Measurements from ENCODE around the gene TATDN2.

TATDN2 gene

DNA sequence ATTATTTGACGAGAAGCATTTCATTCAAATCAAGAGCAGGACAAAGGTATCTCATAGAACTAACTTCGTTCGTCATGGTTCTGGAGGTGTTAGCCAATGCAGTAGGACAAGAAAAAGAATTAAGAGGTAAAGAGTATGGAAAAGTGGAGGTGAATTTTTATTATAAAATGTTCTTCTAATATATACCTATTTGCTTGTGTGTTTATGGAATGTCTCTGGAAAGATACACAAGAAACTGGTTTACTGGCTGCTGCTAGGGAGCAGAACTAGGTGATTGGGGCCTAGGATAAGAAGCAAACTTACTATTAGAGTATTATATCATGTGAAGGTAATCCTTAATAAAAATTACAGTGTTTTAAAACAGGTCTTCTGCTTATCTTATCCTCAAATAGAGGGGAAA lies 30.9 kb upstream of the TATDN2 start:
- Histone ChIP-seq H3K9ac (no peak overlapping the region), H3K27me3 (no peaks in the 10 kb centered on the region), H3K4me3 (no peak overlapping the region), H4K20me1 (no peaks in the 10 kb centered on the region; a peak in 1 of 22 replicates), H3K4me1 (peaks cover 0 to 43% (median 21%) of the 10 kb centered on the region in 10 experiments; a peak in 18 of 20 replicates), H3K27ac (no peak overlapping the region), H3K4me2 (no peak overlapping the region), H3K36me3 (peaks cover 8 to 95% (median 75%) of the 10 kb centered on the region in 11 experiments; a peak in 19 of 22 replicates), H3K9me3 (replicated peaks in 1 of 11) (peaks cover 0 to 10% (median 4%) of the 10 kb centered on the region in 11 experiments; a peak in 4 of 22 replicates)
- no peak for TF ChIP-seq Cebpa-rat (IDR thresholded peaks at IDR 0.05)

GRCh38 chr3:10219737-10220136 lies 28.5 kb upstream of the TATDN2 start:
- peak overlapping the region in 5 of 11 experiments; percentile 1 to 50 (median 50); a peak in 4 of 22 replicates for H3K4me2 ChIP-seq
- no peaks in the 10 kb centered on the region for H3K27me3 ChIP-seq
- TF ChIP-seq Cebpa-rat (IDR thresholded peaks at IDR 0.05), result no peak
- no peaks in the 10 kb centered on the region; a peak in 1 of 22 replicates for H4K20me1 ChIP-seq
- no peak overlapping the region for H3K9ac ChIP-seq
- no peak overlapping the region for H3K4me3 ChIP-seq
- peaks cover 14 to 51% (median 32%) of the 10 kb centered on the region in 10 experiments for H3K4me1 ChIP-seq
- peak overlapping the region in 1 of 11 experiments; percentile 32; a peak in 3 of 22 replicates for H3K27ac ChIP-seq
- H3K36me3 ChIP-seq, result peaks cover 8 to 93% (median 59%) of the 10 kb centered on the region in 11 experiments; a peak in 20 of 22 replicates
- H3K9me3 ChIP-seq (replicated peaks in 1 of 11), result peaks cover 0 to 10% (median 4%) of the 10 kb centered on the region in 11 experiments; a peak in 4 of 22 replicates

- H3K36me3 ChIP-seq, result peaks cover 0 to 80% (median 46%) of the 10 kb centered on the region in 11 experiments; a peak in 19 of 22 replicates
- H3K9ac ChIP-seq, result peak overlapping the region in 10 of 11 experiments; percentile 8 to 62 (median 40); a peak in 15 of 22 replicates
- H3K27ac ChIP-seq, result peak overlapping the region in 10 of 11 experiments; percentile 47 to 73 (median 66); a peak in 21 of 22 replicates
- H3K4me3 ChIP-seq, result no peak overlapping the region
- no peaks in the 10 kb centered on the region for H3K9me3 ChIP-seq (replicated peaks in 1 of 11)
- H3K27me3 ChIP-seq, result no peaks in the 10 kb centered on the region
- H3K4me2 ChIP-seq, result peak overlapping the region; percentile 27 to 85 (median 64)
- H4K20me1 ChIP-seq, result no peaks in the 10 kb centered on the region; a peak in 1 of 22 replicates
- no peak for TF ChIP-seq Cebpa-rat (IDR thresholded peaks at IDR 0.05)
- peaks cover 48 to 93% (median 72%) of the 10 kb centered on the region in 10 experiments for H3K4me1 ChIP-seq
Measured at GRCh38 chr3:10223676-10224639, 24.3 kb upstream of the TATDN2 start.

DNA sequence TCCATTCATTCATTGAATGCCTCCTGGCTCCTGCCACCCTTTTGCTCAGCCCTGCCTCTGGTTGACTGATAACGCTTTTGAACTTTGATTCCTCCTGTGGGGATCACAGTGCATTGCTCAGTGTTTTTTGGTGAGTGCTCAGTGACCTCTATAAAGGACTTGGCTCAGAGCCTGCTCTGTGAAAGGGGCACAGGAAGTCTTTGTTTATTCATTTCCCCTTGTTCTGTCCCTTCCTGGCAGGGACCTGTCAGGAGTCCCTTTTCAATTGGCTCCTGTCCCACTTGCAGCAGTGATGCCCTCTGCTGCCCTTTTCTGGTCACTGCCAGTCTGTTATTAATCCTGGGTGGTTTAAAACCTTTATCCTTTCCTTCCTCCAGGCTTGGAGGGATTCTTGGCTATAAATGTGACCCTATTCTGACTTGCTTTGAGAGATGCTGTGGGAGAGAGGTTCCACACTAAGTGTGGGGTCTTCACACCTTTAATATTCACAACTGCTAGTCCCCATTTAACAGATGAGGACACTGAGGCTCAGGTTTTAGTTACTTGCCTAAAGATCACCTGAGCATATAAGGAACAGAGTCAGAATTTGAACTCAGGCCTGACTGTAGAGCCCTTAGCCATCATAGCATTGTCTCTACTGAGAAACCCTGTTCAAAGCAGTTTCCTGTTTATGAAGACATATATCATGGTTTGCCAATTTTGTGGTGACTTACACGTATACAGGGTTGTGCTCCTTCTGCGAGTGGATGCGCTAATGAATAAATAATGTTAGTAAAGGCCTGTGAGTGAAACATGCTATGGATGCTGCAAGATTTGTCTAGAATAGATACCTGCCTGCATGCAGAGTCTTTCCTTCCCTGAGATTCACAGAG lies 23.2 kb upstream of the TATDN2 start:
- peak overlapping the region in 10 of 11 experiments; percentile 3 to 71 (median 44); a peak in 14 of 22 replicates for H3K9ac ChIP-seq
- peak overlapping the region; percentile 9 to 89 (median 56); a peak in 21 of 22 replicates for H3K4me2 ChIP-seq
- H3K4me3 ChIP-seq, result no peak overlapping the region
- H3K4me1 ChIP-seq, result peaks cover 54 to 99% (median 80%) of the 10 kb centered on the region in 10 experiments
- no peaks in the 10 kb centered on the region; a peak in 1 of 22 replicates for H4K20me1 ChIP-seq
- H3K36me3 ChIP-seq, result peaks cover 0 to 81% (median 49%) of the 10 kb centered on the region in 11 experiments; a peak in 19 of 22 replicates
- H3K9me3 ChIP-seq (replicated peaks in 1 of 11), result no peaks in the 10 kb centered on the region
- peak overlapping the region; percentile 23 to 90 (median 77); a peak in 20 of 22 replicates for H3K27ac ChIP-seq
- H3K27me3 ChIP-seq, result no peaks in the 10 kb centered on the region
- TF ChIP-seq Cebpa-rat (IDR thresholded peaks at IDR 0.05), result no peak

DNA sequence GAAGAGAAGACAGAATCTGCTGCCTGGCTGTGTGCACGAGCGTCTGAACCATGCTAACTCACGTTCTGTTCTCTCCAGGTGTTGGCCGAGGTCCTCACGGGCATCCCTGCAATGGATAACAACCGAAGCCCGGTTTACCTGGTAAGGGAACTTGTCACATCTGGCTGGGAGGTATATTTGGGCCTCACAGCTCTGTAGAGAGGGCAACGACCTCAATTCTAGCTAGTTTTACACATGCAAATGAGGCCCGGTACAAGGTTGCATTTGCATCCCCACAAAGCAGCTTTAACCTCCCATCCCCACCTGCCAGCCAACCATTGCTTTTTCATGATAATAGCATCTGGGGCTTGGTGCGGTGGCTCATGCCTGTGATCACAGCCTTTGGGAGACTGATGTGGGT lies 22.0 kb upstream of the TATDN2 start:
- peak overlapping the region in 6 of 11 experiments; percentile 12 to 89 (median 64); a peak in 8 of 22 replicates for H3K4me2 ChIP-seq
- H3K4me1 ChIP-seq, result peaks cover 49 to 99% (median 81%) of the 10 kb centered on the region in 10 experiments
- peak overlapping the region in 5 of 11 experiments; percentile 3 to 71 (median 46); a peak in 7 of 22 replicates for H3K9ac ChIP-seq
- no peak for TF ChIP-seq Cebpa-rat (IDR thresholded peaks at IDR 0.05)
- H3K9me3 ChIP-seq (replicated peaks in 1 of 11), result no peaks in the 10 kb centered on the region
- peak overlapping the region in 9 of 11 experiments; percentile 66 to 90 (median 86); a peak in 15 of 22 replicates for H3K27ac ChIP-seq
- H3K27me3 ChIP-seq, result no peaks in the 10 kb centered on the region
- H3K36me3 ChIP-seq, result peaks cover 0 to 81% (median 53%) of the 10 kb centered on the region in 11 experiments; a peak in 19 of 22 replicates
- H4K20me1 ChIP-seq, result no peaks in the 10 kb centered on the region
- no peak overlapping the region for H3K4me3 ChIP-seq

GRCh38 chr3:10228248-10228950 lies 19.9 kb upstream of the TATDN2 start:
- no peaks in the 10 kb centered on the region for H3K27me3 ChIP-seq
- peaks cover 61 to 97% (median 94%) of the 10 kb centered on the region in 10 experiments for H3K4me1 ChIP-seq
- H3K36me3 ChIP-seq, result peaks cover 0 to 73% (median 42%) of the 10 kb centered on the region in 11 experiments; a peak in 15 of 22 replicates
- TF ChIP-seq Cebpa-rat (IDR thresholded peaks at IDR 0.05), result peak in 6 of 11 experiments; percentile 48 to 94 (median 70); a peak in 10 of 22 replicates
- peak overlapping the region in 5 of 10 experiments; percentile 7 to 41 (median 18); a peak in 5 of 20 replicates for H3K4me3 ChIP-seq
- H3K27ac ChIP-seq, result peak overlapping the region; percentile 83 to 91 (median 86)
- peak overlapping the region; percentile 69 to 77 (median 74); a peak in 21 of 22 replicates for H3K9ac ChIP-seq
- H3K9me3 ChIP-seq (replicated peaks in 1 of 11), result no peaks in the 10 kb centered on the region
- H3K4me2 ChIP-seq, result peak overlapping the region; percentile 71 to 89 (median 81)
- H4K20me1 ChIP-seq, result no peaks in the 10 kb centered on the region

GRCh38 chr3:10229576-10229975 lies 18.7 kb upstream of the TATDN2 start:
- no peaks in the 10 kb centered on the region for H3K27me3 ChIP-seq
- H3K4me2 ChIP-seq, result peak overlapping the region; percentile 71 to 89 (median 81); a peak in 21 of 22 replicates
- H3K27ac ChIP-seq, result peak overlapping the region; percentile 83 to 91 (median 86)
- no peak for TF ChIP-seq Cebpa-rat (IDR thresholded peaks at IDR 0.05)
- peaks cover 0 to 3% (median 0%) of the 10 kb centered on the region in 11 experiments; a peak in 1 of 22 replicates for H3K9me3 ChIP-seq (replicated peaks in 1 of 11)
- peak overlapping the region in 8 of 11 experiments; percentile 69 to 77 (median 74); a peak in 13 of 22 replicates for H3K9ac ChIP-seq
- peaks cover 0 to 73% (median 53%) of the 10 kb centered on the region in 11 experiments; a peak in 19 of 22 replicates for H3K36me3 ChIP-seq
- H3K4me3 ChIP-seq, result no peak overlapping the region
- no peaks in the 10 kb centered on the region for H4K20me1 ChIP-seq
- peaks cover 51 to 94% (median 84%) of the 10 kb centered on the region in 10 experiments for H3K4me1 ChIP-seq

All from BLaER1 treated with 17β-estradiol and CSF1 and Interleukin-3, amounts not matched to agents 10 nM and 100 nM (cell line).